HepG2 (cell line): ENCODE results near the gene RBPJ. TPM values are rescaled to one million over a fixed set of nuclear protein-coding genes. Genes with fewer than 3 reads are reported as not detected.

ENCODE experiments used
- ATAC-seq: fragments of 200-7000 bp; cut with Tn5 transposase; 3 replicates; pipeline ENCODE4 v1.9.1; 2020; ENCODE audit warnings: mild to moderate bottlenecking, moderate library complexity
- BruUV-seq: library from RNA; stranded (reverse); fragments of 400-500 nt; replicated peaks from 2 replicates; lab custom pipeline; 2021; lab: Mats Ljungman, UMichigan
- CTCF ChIA-PET: fragments of 300-600 bp; formaldehyde crosslinking; extraction: SDS; loops from one replicate; lab custom pipeline; 2021; ENCODE audit warnings: low total read pairs, inconsistent platforms, low intra/inter-chr PET ratio; lab: Yijun Ruan, JAX
- POLR2A ChIA-PET: fragments of 350-600 bp; sonication (Branson Sonifier 250); formaldehyde crosslinking; loops from one replicate; lab custom pipeline; 2020; ENCODE audit warnings: antibody characterized with exemption, inconsistent platforms; lab: Yijun Ruan, JAX
- DNase-seq: peaks from one replicate; pipeline ENCODE4 v3.0.0-alpha.2; 2015; ENCODE audit warnings: low spot score
- FAIRE-seq: peaks from 3 replicates; lab custom pipeline; 2011; peaks lifted over from hg19 to GRCh38; lab: Jason Lieb, UNC
- H2AFZ ChIP-seq: one replicate; pipeline ENCODE4 v1.6.1; 2011; ENCODE audit warnings: low read length, inconsistent platforms
- H3K27ac ChIP-seq: fragments of 300-600 bp; 3 replicates; pipeline ENCODE4 v1.8.0; 2011; ENCODE audit warnings: mixed run types, mild to moderate bottlenecking, mixed read lengths, low read length, inconsistent platforms; ENCODE audit not compliant: insufficient read depth; ENCODE audit errors: extremely low read length
- H3K27me3 ChIP-seq, 2 experiments: fragments of 200-600 bp in 1 of 2; 2 replicates in 1 of 2; 3 replicates in 1 of 2; pipeline versions ENCODE4 v1.6.0 to v1.8.0; 2011; ENCODE audit warnings: low read length in 2 of 2, mild to moderate bottlenecking in 2 of 2, moderate library complexity in 2 of 2, inconsistent platforms in 1 of 2; ENCODE audit not compliant: insufficient read depth in 2 of 2, control insufficient read depth in 1 of 2
- H3K36me3 ChIP-seq, 2 experiments: fragments of 200-600 bp in 1 of 2; replicated peaks in 1 of 2; 2 replicates in 1 of 2; 3 replicates in 1 of 2; pipeline versions ENCODE4 v1.5.1 to v1.8.0; 2011; ENCODE audit warnings: low read length in 2 of 2, inconsistent platforms in 1 of 2; ENCODE audit not compliant: insufficient read depth in 2 of 2, control insufficient read depth in 1 of 2
- H3K4me1 ChIP-seq: 2 replicates; pipeline ENCODE4 v1.5.1; 2012; ENCODE audit warnings: low read length, inconsistent platforms; ENCODE audit not compliant: insufficient read depth
- H3K4me2 ChIP-seq: 2 replicates; pipeline ENCODE4 v1.6.0; 2011; ENCODE audit warnings: low read depth, low read length, inconsistent platforms
- H3K4me3 ChIP-seq, 3 experiments: fragments of 200-600 bp in 1 of 3; sonication (generic), shearing (Covaris generic) in 1 of 3; replicated peaks in 1 of 3; 2 replicates each; pipeline ENCODE4 v1.5.1; 2011 to 2016; ENCODE audit warnings: low read length in 3 of 3, inconsistent platforms in 2 of 3, low read depth in 2 of 3, mild to moderate bottlenecking in 2 of 3, control low read depth in 1 of 3, mixed read lengths in 1 of 3; ENCODE audit not compliant: insufficient read depth in 1 of 3
- H3K79me2 ChIP-seq: one replicate; pipeline ENCODE4 v1.6.1; 2011; ENCODE audit warnings: low read length, inconsistent platforms; ENCODE audit not compliant: insufficient read depth
- H3K9ac ChIP-seq: 2 replicates; pipeline ENCODE4 v1.6.0; 2011; ENCODE audit warnings: mild to moderate bottlenecking, low read depth, low read length, inconsistent platforms; ENCODE audit not compliant: insufficient read depth
- H3K9me3 ChIP-seq: 2 replicates; pipeline ENCODE4 v1.5.1; 2012; ENCODE audit warnings: mild to moderate bottlenecking, low read length
- H4K20me1 ChIP-seq: 2 replicates; pipeline ENCODE4 v1.6.0; 2011; ENCODE audit warnings: inconsistent platforms, mild to moderate bottlenecking, low read length, moderate library complexity; ENCODE audit not compliant: insufficient read depth
- FOXC1 ChIP-seq: sonication (generic); formaldehyde crosslinking; IDR thresholded peaks from 2 replicates; pipeline ENCODE4 v1.8.0; 2022; ENCODE audit warnings: mild to moderate bottlenecking, missing genetic modification reagents, borderline replicate concordance
- PHF20 ChIP-seq: sonication (generic); formaldehyde crosslinking; IDR thresholded peaks from 2 replicates; pipeline ENCODE4 v1.5.0; 2020; ENCODE audit warnings: mild to moderate bottlenecking, missing genetic modification reagents
- RARG ChIP-seq: sonication (generic); formaldehyde crosslinking; IDR thresholded peaks from 2 replicates; pipeline ENCODE4 v1.4.0; 2020; ENCODE audit warnings: low read depth, mild to moderate bottlenecking, missing genetic modification reagents
- TRAFD1 ChIP-seq: sonication (generic); formaldehyde crosslinking; IDR thresholded peaks from 2 replicates; pipeline ENCODE4 v1.5.1; 2020; ENCODE audit warnings: missing genetic modification reagents, mild to moderate bottlenecking, borderline replicate concordance
- ZBTB33 ChIP-seq: sonication (generic); formaldehyde crosslinking; IDR thresholded peaks from 2 replicates; pipeline ENCODE4 v1.4.0; 2020; ENCODE audit warnings: missing genetic modification reagents
- ZFP36 ChIP-seq: fragments of 150-350 bp; IDR thresholded peaks from 2 replicates; pipeline ENCODE4 v1.6.1; 2018; ENCODE audit warnings: borderline replicate concordance, low read length, low read depth; ENCODE audit not compliant: partially characterized antibody
- ZNF12 ChIP-seq: sonication (generic); formaldehyde crosslinking; IDR thresholded peaks from 2 replicates; pipeline ENCODE4 v1.5.0; 2020; ENCODE audit warnings: missing genetic modification reagents
- ZNF430 ChIP-seq: sonication (generic); formaldehyde crosslinking; IDR thresholded peaks from 2 replicates; pipeline ENCODE4 v1.9.0; 2021; ENCODE audit warnings: mild to moderate bottlenecking, missing genetic modification reagents
- ZNF431 ChIP-seq: sonication (generic); formaldehyde crosslinking; IDR thresholded peaks from 2 replicates; pipeline ENCODE4 v1.9.0; 2022; ENCODE audit warnings: missing genetic modification reagents, low read depth, mild to moderate bottlenecking, borderline replicate concordance
- ZNF562 ChIP-seq: sonication (generic); formaldehyde crosslinking; IDR thresholded peaks from 2 replicates; pipeline ENCODE4 v1.8.0; 2022; ENCODE audit warnings: missing genetic modification reagents, borderline replicate concordance
- ZNF644 ChIP-seq: IDR thresholded peaks from 2 replicates; pipeline ENCODE4 v1.6.1; 2016; ENCODE audit warnings: low read depth
- ZNF660 ChIP-seq: sonication (generic); formaldehyde crosslinking; IDR thresholded peaks from 2 replicates; pipeline ENCODE4 v1.5.1; 2020; ENCODE audit warnings: mild to moderate bottlenecking, low read depth, missing genetic modification reagents, borderline replicate concordance
- ZNF782 ChIP-seq: sonication (generic); formaldehyde crosslinking; IDR thresholded peaks from 2 replicates; pipeline ENCODE4 v1.4.0; 2020; ENCODE audit warnings: missing genetic modification reagents, mild to moderate bottlenecking, borderline replicate concordance
- ZNF850 ChIP-seq: sonication (generic); formaldehyde crosslinking; conservative IDR thresholded peaks from 2 replicates; pipeline ENCODE4 v1.9.0; 2021; ENCODE audit warnings: mild to moderate bottlenecking, missing genetic modification reagents
- WGBS: methylation state at CpG from one replicate; pipeline ENCODE4 v1.1.6; 2017; ENCODE audit warnings: low lambda C conversion rate; 5-methylcytosine and 5-hydroxymethylcytosine counted together
- in situ Hi-C: cut with HindIII; loops from 2 replicates; pipeline ENCODE4 v1.10.0; 2017; ENCODE audit warnings: low pct_unique_long_range_greater_than_20kb; ENCODE audit not compliant: extremely low pct_ligation_motif_present
- intact Hi-C: fragments of 100-400 bp; cut with micrococcal nuclease; formaldehyde crosslinking; loops from one replicate; pipeline ENCODE4 v1.10.0; 2022; ENCODE audit not compliant: unreplicated experiment
- polyA plus RNA-seq, 8 experiments: library from polyadenylated mRNA; depleted of rRNA in 3 of 8; stranded (reverse) in 7 of 8; unstranded in 1 of 8; fragments of >200 nt; fragmentation: Illumina TruSeq in 4 of 8; extraction: Trizol in 4 of 8; gene quantifications; 2 replicates each; pipeline versions ENCODE4 v1.2.1 to v1.2.3, GENCODE V29; 2011 to 2016; ENCODE audit warnings: low read depth in 4 of 8, missing spikeins in 1 of 8, mixed read lengths in 1 of 8; ENCODE audit not compliant: insufficient read depth in 1 of 8
- total RNA-seq, 5 experiments: library from RNA; depleted of rRNA; stranded (reverse); fragments of >200 nt; fragmentation: Illumina TruSeq; extraction: Trizol; gene quantifications; 2 replicates each; pipeline ENCODE4 v1.2.3, GENCODE V29; 2016; ENCODE audit warnings: low read depth in 1 of 5

RBPJ gene
- total and polyA plus RNA-seq, 2 of the 13 experiments (the other 11 are each of a cell fraction or from before 2014, with no cell fraction given) = 25.9 to 33.2 TPM

DNA sequence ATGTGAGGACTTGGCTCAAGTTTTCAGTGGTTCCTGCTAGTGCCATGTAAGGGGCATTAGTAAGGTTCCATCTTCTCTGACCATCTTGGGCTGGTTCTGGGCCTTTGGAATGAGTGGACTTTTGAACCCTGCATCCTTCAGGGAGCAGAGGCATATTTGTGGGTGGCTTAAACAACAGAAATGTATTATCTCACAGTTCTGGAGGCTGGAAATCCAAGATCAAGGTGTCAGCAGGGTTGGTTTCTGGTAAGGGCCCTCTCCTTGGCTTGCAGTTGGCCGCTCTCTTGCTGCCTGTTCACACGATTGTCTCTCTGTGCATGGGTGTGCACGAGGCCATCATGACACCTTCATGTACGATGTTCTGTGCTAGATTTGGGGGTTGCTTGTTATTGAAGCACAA, 148.2 kb downstream of the RBPJ start:
- Histone ChIP-seq H3K4me3 (no peak overlapping the region), H3K79me2 (no peaks in the 10 kb centered on the region), H3K4me1 (peaks cover 11% of the 10 kb centered on the region), H3K27me3 (no peaks in the 10 kb centered on the region; a peak in 1 of 5 replicates), H2AFZ (no peak overlapping the region), H3K4me2 (no peak overlapping the region), H3K9me3 (no peaks in the 10 kb centered on the region), H3K36me3 (no peaks in the 10 kb centered on the region), H4K20me1 (no peaks in the 10 kb centered on the region), H3K9ac (no peak overlapping the region), H3K27ac (no peak overlapping the region)
- no peak for ATAC-seq
- no peak for FAIRE-seq
- in situ Hi-C loops = loop anchor here (10.0 kb wide), 1 partner anchor 256 kb away; no protein-coding TSS in a partner anchor
- 27% methylated on average over 3 of the region's 4 CpGs for WGBS
- no TSS peak for BruUV-seq
- CTCF ChIA-PET = no interaction called here
- intact Hi-C loops = no loop called here
- no peak for DNase-seq
- POLR2A ChIA-PET = no interaction called here
- TF ChIP-seq RARG (CRISPR knock-in tag) = no peak
- TF ChIP-seq ZBTB33 (CRISPR knock-in tag) = no peak
- TF ChIP-seq PHF20 = no peak
- TF ChIP-seq ZNF660 (CRISPR knock-in tag) = no peak
- no peak for TF ChIP-seq ZNF782
- TF ChIP-seq ZNF431 = no peak
- TF ChIP-seq ZNF430 = no peak
- TF ChIP-seq ZNF644 (CRISPR knock-in tag) = no peak
- no peak for TF ChIP-seq ZNF562 (CRISPR knock-in tag)
- TF ChIP-seq FOXC1 (CRISPR knock-in tag) = no peak
- no peak for TF ChIP-seq ZNF12 (CRISPR knock-in tag)
- no peak for TF ChIP-seq ZNF850 (CRISPR knock-in tag)
- TF ChIP-seq ZFP36 = no peak
- no peak for TF ChIP-seq TRAFD1
